ENCODE results near the gene UBASH3A. TPM values are rescaled to one million over a fixed set of nuclear protein-coding genes. Genes with fewer than 3 reads are reported as not detected.

The UBASH3A gene
- total and polyA plus RNA-seq, 2 donors (not counting 1 experiment from before 2014, with no cell fraction given), result 0.12 to 0.33 TPM

DNA sequence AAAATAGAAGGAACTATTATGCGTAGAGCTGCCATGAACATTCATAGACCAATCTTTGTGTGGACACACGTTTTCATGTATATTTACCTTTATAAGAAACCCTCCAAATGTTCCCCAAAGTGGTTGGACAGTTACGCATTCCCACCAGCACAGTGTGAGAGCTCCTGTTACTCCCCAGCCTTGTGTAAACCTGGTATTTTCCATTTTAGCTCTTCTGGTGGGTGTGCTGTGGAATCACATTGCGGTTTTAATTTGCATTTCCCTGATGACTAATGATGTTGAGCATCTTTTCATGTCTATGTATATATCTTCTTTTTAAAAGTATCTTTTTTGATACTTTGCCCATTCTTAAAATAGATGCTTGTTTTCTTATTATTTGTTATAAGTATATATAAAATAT, 3.2 kb upstream of the UBASH3A start:
- 93% methylated on average over 2 of the region's 4 CpGs for WGBS (ENCODE audit: insufficient coverage)
- peaks cover 4 to 5% of the 10 kb centered on the region in 2 donors for H3K4me1 ChIP-seq (ENCODE audit: control insufficient read depth in 2 of 2, insufficient read depth in 2 of 2, low read length in 2 of 2)
- H3K27ac ChIP-seq (ENCODE audit: low read length in 2 of 2), result no peak overlapping the region
- ChIA-PET POLR2A (no interaction called here), CTCF (interaction anchor here (1.1 kb wide), 1 partner anchor 9 kb away, joined by 3 read pairs; no protein-coding TSS in a partner anchor)
- peaks cover 0 to under 1% (median 0%) of the 10 kb centered on the region in 4 experiments for H3K27me3 ChIP-seq (replicated peaks in 1 of 4; ENCODE audit: control extremely low read depth in 1 of 4, control insufficient read depth in 3 of 4, insufficient read depth in 4 of 4, low read length in 3 of 4)
- no peak for DNase-seq
- peaks cover 0 to 3% (median 2%) of the 10 kb centered on the region in 3 donors for H3K9me3 ChIP-seq (ENCODE audit: control extremely low read depth in 1 of 3, control insufficient read depth in 2 of 3, insufficient read depth in 1 of 3, low read length in 2 of 3)
- TF ChIP-seq EZH2 (IDR thresholded peaks at IDR 0.05; ENCODE audit: borderline replicate concordance, insufficient read depth, low read depth, low read length, poor library complexity, severe bottlenecking), result no peak
- TF ChIP-seq, protein P1, sequence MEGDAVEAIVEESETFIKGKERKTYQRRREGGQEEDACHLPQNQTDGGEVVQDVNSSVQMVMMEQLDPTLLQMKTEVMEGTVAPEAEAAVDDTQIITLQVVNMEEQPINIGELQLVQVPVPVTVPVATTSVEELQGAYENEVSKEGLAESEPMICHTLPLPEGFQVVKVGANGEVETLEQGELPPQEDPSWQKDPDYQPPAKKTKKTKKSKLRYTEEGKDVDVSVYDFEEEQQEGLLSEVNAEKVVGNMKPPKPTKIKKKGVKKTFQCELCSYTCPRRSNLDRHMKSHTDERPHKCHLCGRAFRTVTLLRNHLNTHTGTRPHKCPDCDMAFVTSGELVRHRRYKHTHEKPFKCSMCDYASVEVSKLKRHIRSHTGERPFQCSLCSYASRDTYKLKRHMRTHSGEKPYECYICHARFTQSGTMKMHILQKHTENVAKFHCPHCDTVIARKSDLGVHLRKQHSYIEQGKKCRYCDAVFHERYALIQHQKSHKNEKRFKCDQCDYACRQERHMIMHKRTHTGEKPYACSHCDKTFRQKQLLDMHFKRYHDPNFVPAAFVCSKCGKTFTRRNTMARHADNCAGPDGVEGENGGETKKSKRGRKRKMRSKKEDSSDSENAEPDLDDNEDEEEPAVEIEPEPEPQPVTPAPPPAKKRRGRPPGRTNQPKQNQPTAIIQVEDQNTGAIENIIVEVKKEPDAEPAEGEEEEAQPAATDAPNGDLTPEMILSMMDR (IDR thresholded peaks at IDR 0.05), result no peak
- no peak overlapping the region for H3K9ac ChIP-seq (ENCODE audit: low read length)
- H4K20me1 ChIP-seq (ENCODE audit: control insufficient read depth, insufficient read depth, low read length, poor library complexity, severe bottlenecking), result no peaks in the 10 kb centered on the region
- Mint-ChIP-seq H3K27me3 (peaks cover 5% of the 10 kb centered on the region), H3K9me3 (ENCODE audit: insufficient read depth) (peaks cover 9% of the 10 kb centered on the region), H3K27ac (no peak overlapping the region), H3K4me1 (peaks cover 22% of the 10 kb centered on the region), H3K4me3 (no peak overlapping the region)
- intact Hi-C loops (cut with micrococcal nuclease), result no loop called here
- no peak overlapping the region for H3K4me2 ChIP-seq (replicated peaks; ENCODE audit: low read depth, low read length, poor library complexity, severe bottlenecking)
- no peaks in the 10 kb centered on the region for H3K36me3 ChIP-seq (replicated peaks in 1 of 2; ENCODE audit: control extremely low read depth in 1 of 2, control insufficient read depth in 1 of 2, extremely low read depth in 1 of 2, insufficient read depth in 2 of 2, low read length in 1 of 2)
- H2AFZ ChIP-seq (ENCODE audit: insufficient read depth, low read depth, low read length, poor library complexity, severe bottlenecking), result no peak overlapping the region
- peak; percentile 41 for ATAC-seq (ENCODE audit: low read depth)
- no peaks in the 10 kb centered on the region for H3K79me2 ChIP-seq (ENCODE audit: control insufficient read depth, insufficient read depth, low read length)
- no peak overlapping the region for H3K4me3 ChIP-seq (ENCODE audit: control extremely low read depth in 1 of 5, extremely low read depth in 1 of 5, insufficient read depth in 1 of 5, low read depth in 2 of 5, low read length in 4 of 5)

DNA sequence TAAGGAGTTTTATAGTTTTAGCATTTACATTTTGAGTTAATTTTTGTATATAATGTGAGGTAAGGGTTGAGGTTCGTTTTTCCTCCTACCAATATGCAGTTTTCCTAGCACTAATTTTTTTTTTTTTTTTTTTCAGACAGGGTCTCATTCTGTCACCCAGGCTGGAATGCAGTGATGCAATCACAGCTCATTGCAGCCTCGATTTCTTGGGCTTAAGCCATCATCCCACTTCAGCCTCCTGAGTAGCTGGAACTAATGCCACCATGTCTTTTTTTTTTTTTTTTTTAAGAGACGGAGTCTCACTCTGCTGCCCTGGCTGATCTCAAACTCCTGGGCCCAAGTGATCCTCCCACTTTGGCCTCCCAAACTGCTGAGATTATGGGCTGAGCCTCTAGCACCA, 2.5 kb upstream of the UBASH3A start:
- no peak overlapping the region for H3K4me3 Mint-ChIP-seq
- ATAC-seq (ENCODE audit: low read depth) (no peak), DNase-seq (no peak)
- Histone ChIP-seq H4K20me1 (ENCODE audit: control insufficient read depth, insufficient read depth, low read length, poor library complexity, severe bottlenecking) (no peaks in the 10 kb centered on the region), H3K9me3 (ENCODE audit: control extremely low read depth in 1 of 3, control insufficient read depth in 2 of 3, insufficient read depth in 1 of 3, low read length in 2 of 3) (peaks cover 0 to 3% (median 2%) of the 10 kb centered on the region in 3 donors), H3K36me3 (replicated peaks in 1 of 2; ENCODE audit: control extremely low read depth in 1 of 2, control insufficient read depth in 1 of 2, extremely low read depth in 1 of 2, insufficient read depth in 2 of 2, low read length in 1 of 2) (no peaks in the 10 kb centered on the region), H3K4me1 (ENCODE audit: control insufficient read depth in 2 of 2, insufficient read depth in 2 of 2, low read length in 2 of 2) (peaks cover 4 to 5% of the 10 kb centered on the region in 2 donors), H3K4me3 (ENCODE audit: control extremely low read depth in 1 of 5, extremely low read depth in 1 of 5, insufficient read depth in 1 of 5, low read depth in 2 of 5, low read length in 4 of 5) (no peak overlapping the region), H3K27ac (ENCODE audit: low read length in 2 of 2) (no peak overlapping the region), H3K9ac (ENCODE audit: low read length) (no peak overlapping the region), H3K79me2 (ENCODE audit: control insufficient read depth, insufficient read depth, low read length) (no peaks in the 10 kb centered on the region), H2AFZ (ENCODE audit: insufficient read depth, low read depth, low read length, poor library complexity, severe bottlenecking) (no peak overlapping the region), H3K27me3 (replicated peaks in 1 of 4; ENCODE audit: control extremely low read depth in 1 of 4, control insufficient read depth in 3 of 4, insufficient read depth in 4 of 4, low read length in 3 of 4) (peaks cover 0 to 2% (median 0%) of the 10 kb centered on the region in 4 experiments), H3K4me2 (replicated peaks; ENCODE audit: low read depth, low read length, poor library complexity, severe bottlenecking) (no peak overlapping the region)
- H3K4me1 Mint-ChIP-seq, result peaks cover 22% of the 10 kb centered on the region
- ChIA-PET CTCF (interaction anchor here (1.1 kb wide), 2 partner anchors 8 to 14 kb away, joined by 3 read pairs; no protein-coding TSS in a partner anchor), POLR2A (no interaction called here)
- H3K9me3 Mint-ChIP-seq (ENCODE audit: insufficient read depth), result peaks cover 9% of the 10 kb centered on the region
- intact Hi-C loops (cut with micrococcal nuclease), result no loop called here
- TF ChIP-seq, protein P1 (IDR thresholded peaks at IDR 0.05), result no peak
- TF ChIP-seq EZH2 (IDR thresholded peaks at IDR 0.05; ENCODE audit: borderline replicate concordance, insufficient read depth, low read depth, low read length, poor library complexity, severe bottlenecking), result no peak
- peaks cover 2% of the 10 kb centered on the region for H3K27me3 Mint-ChIP-seq
- H3K27ac Mint-ChIP-seq, result no peak overlapping the region
- WGBS (ENCODE audit: insufficient coverage), result 100% methylated on average over 1 of the region's 3 CpGs

Data from B cell (primary cell).